HG02623 (cell line): ENCODE data around the gene SH3GL3.

Experiments
- ATAC-seq: cut with Tn5 transposase; IDR thresholded peaks from one replicate; pipeline ENCODE4 v1.9.1; 2021; ENCODE audit warnings: moderate library complexity; ENCODE audit not compliant: unreplicated experiment

SH3GL3 gene

GRCh38 chr15:83658430-83659416 lies 211.6 kb downstream of the SH3GL3 start:
- ATAC-seq = no peak

DNA sequence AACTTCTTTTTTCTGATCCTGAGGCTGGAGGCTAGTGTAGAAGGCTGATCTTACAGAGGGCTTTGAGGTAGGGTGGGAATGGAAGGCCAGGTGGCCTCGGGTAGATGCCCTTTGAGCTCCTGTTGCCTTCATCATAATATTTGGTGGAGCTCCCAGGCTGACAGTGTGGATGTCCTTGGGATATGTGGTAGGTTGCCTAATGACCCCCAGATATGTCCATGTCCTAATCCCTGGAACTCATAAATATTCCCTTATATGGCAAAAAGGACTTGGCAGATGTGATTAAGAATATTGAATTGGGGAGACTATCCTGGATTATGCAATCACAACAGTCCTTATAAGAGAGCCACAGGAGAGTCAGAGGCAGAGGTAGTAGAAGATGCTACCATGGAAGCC lies 212.3 kb downstream of the SH3GL3 start:
- no peak for ATAC-seq

GRCh38 chr15:83665480-83665879 lies 218.3 kb downstream of the SH3GL3 start:
- ATAC-seq = no peak
